Measurements from ENCODE around the gene MOCS1. TPM values are rescaled to one million over a fixed set of nuclear protein-coding genes. Genes with fewer than 3 reads are reported as not detected.

The MOCS1 gene
- total RNA-seq, 3 donors from 2014 or later (not counting 1 experiment from before 2014, with no cell fraction given), result 0.60 to 1.6 (median 1.5) TPM

DNA sequence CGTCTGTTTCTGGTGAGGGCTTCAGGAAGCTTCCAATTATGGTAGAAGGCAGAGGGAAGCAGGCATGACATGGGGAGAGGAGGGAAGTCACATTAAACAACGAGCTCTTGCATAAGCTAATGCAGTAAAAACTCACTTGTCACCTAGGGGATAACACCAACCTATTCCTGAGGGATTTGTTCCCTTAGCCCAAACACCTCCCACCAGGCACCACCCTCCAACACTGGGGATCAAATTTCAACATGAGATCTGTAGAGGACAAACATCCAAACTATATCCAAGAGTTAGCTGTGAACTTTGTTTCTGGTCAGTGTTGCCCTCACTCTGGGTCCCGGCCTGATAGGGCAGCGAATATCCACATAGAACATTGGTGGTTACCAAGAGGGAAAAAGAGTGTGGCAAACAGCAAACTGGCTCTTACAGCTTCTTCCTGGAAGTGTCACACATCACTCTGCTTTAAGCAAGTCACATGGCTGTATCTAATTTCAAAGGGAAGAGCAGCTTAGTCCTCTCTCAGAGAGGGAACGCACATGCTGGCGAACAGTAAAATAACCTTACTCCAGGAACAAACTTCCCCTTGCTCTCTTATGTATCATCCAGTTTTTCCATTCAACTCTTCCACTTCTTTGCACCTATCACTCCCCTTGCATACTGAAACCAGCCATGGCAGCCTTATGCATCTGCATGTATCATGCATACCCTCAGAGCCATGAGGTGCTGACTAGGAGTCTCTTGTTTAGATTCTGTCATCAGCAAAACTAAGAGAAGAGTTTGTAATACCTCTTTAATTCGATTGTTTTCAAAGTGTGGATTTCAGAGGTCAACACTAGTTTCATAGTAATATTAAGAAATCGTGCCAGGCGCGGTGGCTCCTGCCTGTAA is 4.8 kb upstream of the MOCS1 start:
- no peak overlapping the region for H3K27ac Mint-ChIP-seq
- TF ChIP-seq, protein P1, sequence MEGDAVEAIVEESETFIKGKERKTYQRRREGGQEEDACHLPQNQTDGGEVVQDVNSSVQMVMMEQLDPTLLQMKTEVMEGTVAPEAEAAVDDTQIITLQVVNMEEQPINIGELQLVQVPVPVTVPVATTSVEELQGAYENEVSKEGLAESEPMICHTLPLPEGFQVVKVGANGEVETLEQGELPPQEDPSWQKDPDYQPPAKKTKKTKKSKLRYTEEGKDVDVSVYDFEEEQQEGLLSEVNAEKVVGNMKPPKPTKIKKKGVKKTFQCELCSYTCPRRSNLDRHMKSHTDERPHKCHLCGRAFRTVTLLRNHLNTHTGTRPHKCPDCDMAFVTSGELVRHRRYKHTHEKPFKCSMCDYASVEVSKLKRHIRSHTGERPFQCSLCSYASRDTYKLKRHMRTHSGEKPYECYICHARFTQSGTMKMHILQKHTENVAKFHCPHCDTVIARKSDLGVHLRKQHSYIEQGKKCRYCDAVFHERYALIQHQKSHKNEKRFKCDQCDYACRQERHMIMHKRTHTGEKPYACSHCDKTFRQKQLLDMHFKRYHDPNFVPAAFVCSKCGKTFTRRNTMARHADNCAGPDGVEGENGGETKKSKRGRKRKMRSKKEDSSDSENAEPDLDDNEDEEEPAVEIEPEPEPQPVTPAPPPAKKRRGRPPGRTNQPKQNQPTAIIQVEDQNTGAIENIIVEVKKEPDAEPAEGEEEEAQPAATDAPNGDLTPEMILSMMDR (IDR thresholded peaks at IDR 0.05), result no peak
- H3K4me1 Mint-ChIP-seq, result peaks cover 8 to 11% of the 10 kb centered on the region in 2 donors
- WGBS (ENCODE audit: insufficient coverage), result 83% methylated on average over 10 of the region's 10 CpGs
- Histone ChIP-seq H3K27me3 (ENCODE audit: control insufficient read depth, insufficient read depth, low read length) (no peaks in the 10 kb centered on the region), H3K27ac (ENCODE audit: low read length) (no peak overlapping the region), H3K9me3 (ENCODE audit: control insufficient read depth, insufficient read depth, low read length) (no peaks in the 10 kb centered on the region), H3K4me1 (ENCODE audit: control insufficient read depth, insufficient read depth, low read length) (peaks cover 5% of the 10 kb centered on the region), H3K4me3 (ENCODE audit: low read length) (no peak overlapping the region), H3K36me3 (ENCODE audit: control insufficient read depth, insufficient read depth, low read length) (no peaks in the 10 kb centered on the region)
- DNase-seq, result no peak
- H3K27me3 Mint-ChIP-seq (ENCODE audit: low read depth in 2 of 2), result peaks cover 15 to 27% of the 10 kb centered on the region in 2 donors
- H3K36me3 Mint-ChIP-seq, result no peaks in the 10 kb centered on the region
- intact Hi-C loops (cut with micrococcal nuclease), result no loop called here
- no peaks in the 10 kb centered on the region for H3K9me3 Mint-ChIP-seq
- H3K4me3 Mint-ChIP-seq, result no peak overlapping the region
- ATAC-seq, result no peak

DNA sequence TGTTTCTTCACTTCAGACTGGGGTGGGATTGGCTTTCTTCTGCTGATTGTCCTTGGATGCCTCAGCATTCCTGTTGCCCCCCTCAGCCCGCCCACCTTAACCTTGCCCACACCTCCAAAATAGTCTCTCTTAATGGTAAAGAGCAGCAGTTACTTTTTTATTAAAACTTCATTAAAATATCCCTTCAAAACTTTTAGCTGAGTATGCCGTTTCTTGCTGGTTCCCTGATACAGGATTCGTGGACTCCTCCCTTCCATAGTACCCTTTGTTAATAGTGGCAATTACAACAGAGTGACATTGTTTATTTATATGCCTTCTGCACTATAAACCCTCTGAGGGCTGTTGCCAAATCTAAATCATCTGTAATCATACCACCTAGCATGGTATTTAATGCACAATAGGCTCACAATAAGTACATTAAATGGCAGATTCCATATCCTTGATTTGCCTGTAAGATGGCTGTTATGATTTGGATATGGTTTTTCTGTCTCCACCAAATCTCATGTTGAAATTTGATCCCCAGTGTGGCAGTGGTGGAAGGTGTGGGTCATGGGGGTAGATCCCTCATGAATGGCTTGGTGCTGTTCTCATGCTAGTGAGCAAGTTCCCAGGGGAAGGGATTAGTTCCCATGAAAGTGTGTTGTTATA is 3.5 kb upstream of the MOCS1 start:
- no peaks in the 10 kb centered on the region for H3K9me3 Mint-ChIP-seq
- intact Hi-C loops (cut with micrococcal nuclease), result no loop called here
- TF ChIP-seq, protein P1 (IDR thresholded peaks at IDR 0.05), result no peak

DNA sequence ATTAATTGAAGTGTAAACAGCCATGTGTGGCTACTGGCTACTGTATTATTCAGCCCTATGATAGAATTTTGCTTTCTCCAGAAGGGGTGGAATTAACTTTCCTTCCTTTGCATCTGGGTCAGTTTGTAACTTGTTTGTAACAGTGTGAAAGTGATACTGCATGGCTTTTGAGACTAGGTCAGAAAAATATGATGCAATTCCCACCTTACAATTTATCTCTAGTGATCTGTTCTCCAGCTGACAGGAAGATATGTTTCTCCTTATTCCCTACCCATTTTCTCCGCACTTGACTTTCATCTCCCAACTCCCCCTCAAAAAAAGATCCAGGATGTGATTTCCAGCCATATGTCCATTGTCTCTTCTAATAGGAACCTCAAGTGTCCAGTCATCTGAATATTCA is 2.6 kb upstream of the MOCS1 start:
- DNase-seq (no peak), ATAC-seq (no peak)
- Histone ChIP-seq H3K36me3 (ENCODE audit: control insufficient read depth, insufficient read depth, low read length) (no peaks in the 10 kb centered on the region), H3K4me1 (ENCODE audit: control insufficient read depth, insufficient read depth, low read length) (peaks cover 5% of the 10 kb centered on the region), H3K27ac (ENCODE audit: low read length) (no peak overlapping the region), H3K27me3 (ENCODE audit: control insufficient read depth, insufficient read depth, low read length) (no peaks in the 10 kb centered on the region), H3K9me3 (ENCODE audit: control insufficient read depth, insufficient read depth, low read length) (no peaks in the 10 kb centered on the region), H3K4me3 (ENCODE audit: low read length) (no peak overlapping the region)
- Mint-ChIP-seq H3K9me3 (no peaks in the 10 kb centered on the region), H3K27ac (no peak overlapping the region), H3K4me3 (no peak overlapping the region), H3K4me1 (peaks cover 12 to 24% of the 10 kb centered on the region in 2 donors), H3K36me3 (no peaks in the 10 kb centered on the region), H3K27me3 (ENCODE audit: low read depth in 2 of 2) (peaks cover 12 to 27% of the 10 kb centered on the region in 2 donors)
- intact Hi-C loops (cut with micrococcal nuclease), result no loop called here
- WGBS (ENCODE audit: insufficient coverage), result 98% methylated on average over 1 of the region's 1 CpG
- TF ChIP-seq, protein P1 (IDR thresholded peaks at IDR 0.05), result no peak

More for the DNA sequence above, 3.5 kb upstream of the MOCS1 start:
- H3K27ac ChIP-seq (ENCODE audit: low read length), result no peak overlapping the region
- DNase-seq, result no peak
- ATAC-seq, result no peak
- H3K9me3 ChIP-seq (ENCODE audit: control insufficient read depth, insufficient read depth, low read length), result no peaks in the 10 kb centered on the region
- no peaks in the 10 kb centered on the region for H3K36me3 ChIP-seq (ENCODE audit: control insufficient read depth, insufficient read depth, low read length)
- Mint-ChIP-seq H3K27ac (no peak overlapping the region), H3K36me3 (no peaks in the 10 kb centered on the region), H3K27me3 (ENCODE audit: low read depth in 2 of 2) (peaks cover 12 to 27% of the 10 kb centered on the region in 2 donors), H3K4me1 (peaks cover 12 to 20% of the 10 kb centered on the region in 2 donors), H3K4me3 (no peak overlapping the region)
- H3K27me3 ChIP-seq (ENCODE audit: control insufficient read depth, insufficient read depth, low read length), result no peaks in the 10 kb centered on the region
- no peak overlapping the region for H3K4me3 ChIP-seq (ENCODE audit: low read length)
- H3K4me1 ChIP-seq (ENCODE audit: control insufficient read depth, insufficient read depth, low read length), result peaks cover 5% of the 10 kb centered on the region
- 79% methylated on average over 3 of the region's 3 CpGs for WGBS (ENCODE audit: insufficient coverage)
